ENCODE measurements around the gene BCKDHA.
"Not testable (repeated sequence)": the region's sequence is repeated elsewhere in the genome, so short reads cannot be mapped to it uniquely, and the experiment has no call there.

Gene BCKDHA

GRCh38 chr19:41427647-41428480 is 30.2 kb downstream of the BCKDHA start:
- DNase-seq = peak; percentile 59 to 61

GRCh38 chr19:41428481-41428859 is 30.9 kb downstream of the BCKDHA start:
- DNase-seq = no peak

GRCh38 chr19:41430922-41431321 is 33.3 kb downstream of the BCKDHA start:
- DNase-seq = no peak

GRCh38 chr19:41431426-41432386 is 34.1 kb downstream of the BCKDHA start:
- DNase-seq = peak; percentile 79 to 86

GRCh38 chr19:41433171-41433570 is 35.6 kb downstream of the BCKDHA start:
- DNase-seq = no peak

- DNase-seq = peak; percentile 50 to 73
Measured at GRCh38 chr19:41434450-41434849, 36.8 kb downstream of the BCKDHA start.

GRCh38 chr19:41435376-41435775 is 37.8 kb downstream of the BCKDHA start:
- not testable (repeated sequence) for DNase-seq

GRCh38 chr19:41435936-41436673 is 38.5 kb downstream of the BCKDHA start:
- no peak for DNase-seq

GRCh38 chr19:41436674-41436951 is 39.0 kb downstream of the BCKDHA start:
- no peak for DNase-seq

- no peak for DNase-seq
Measured at GRCh38 chr19:41437944-41438574, 40.4 kb downstream of the BCKDHA start.

- peak; percentile 98 to 99 for DNase-seq
Measured at GRCh38 chr19:41439441-41440222, 42.0 kb downstream of the BCKDHA start, which contains the start of gene DMAC2. DMAC2 (minus strand) TSS chr19:41439912; CDS start chr19:41439899, 13 bp downstream.

- no peak for DNase-seq
Measured at GRCh38 chr19:41441321-41441945, 43.8 kb downstream of the BCKDHA start.

- no peak for DNase-seq
Measured at GRCh38 chr19:41442473-41443355, 45.1 kb downstream of the BCKDHA start, which contains the start of gene ERICH4. ERICH4 (plus strand) TSS chr19:41443156; CDS start chr19:41443170, 14 bp downstream.

- DNase-seq = no peak
Measured at GRCh38 chr19:41443813-41444455, 46.3 kb downstream of the BCKDHA start.

GRCh38 chr19:41445575-41445974 is 48.0 kb downstream of the BCKDHA start:
- no peak for DNase-seq

GRCh38 chr19:41447732-41448332 is 50.2 kb downstream of the BCKDHA start:
- DNase-seq = peak in 1 of 2 experiments; percentile 7

- DNase-seq = peak; percentile 23 to 39
Measured at GRCh38 chr19:41449079-41449864, 51.7 kb downstream of the BCKDHA start.

GRCh38 chr19:41449865-41450178 is 52.2 kb downstream of the BCKDHA start:
- no peak for DNase-seq
